ENCODE measurements around the gene PRR23E.

PRR23E gene

GRCh38 chr3:127157171-127157828 is 35.6 kb upstream of the PRR23E start:
- TF ChIP-seq ZNF274 (IDR thresholded peaks at IDR 0.05; ENCODE audit: low read depth, low read length): no peak
- no peak overlapping the region for H3K4me3 ChIP-seq (ENCODE audit: low read length)

- no peak for TF ChIP-seq ZNF274 (IDR thresholded peaks at IDR 0.05; ENCODE audit: low read depth, low read length)
- no peak overlapping the region for H3K4me3 ChIP-seq (ENCODE audit: low read length)
Measured at GRCh38 chr3:127158614-127159229, 34.2 kb upstream of the PRR23E start.

- no peak for TF ChIP-seq ZNF274 (IDR thresholded peaks at IDR 0.05; ENCODE audit: low read depth, low read length)
- no peak overlapping the region for H3K4me3 ChIP-seq (ENCODE audit: low read length)
Measured at GRCh38 chr3:127159543-127159942, 33.4 kb upstream of the PRR23E start.

GRCh38 chr3:127161236-127161635 is 31.7 kb upstream of the PRR23E start:
- TF ChIP-seq ZNF274 (IDR thresholded peaks at IDR 0.05; ENCODE audit: low read depth, low read length): no peak
- no peak overlapping the region for H3K4me3 ChIP-seq (ENCODE audit: low read length)

GRCh38 chr3:127161973-127162579 is 30.9 kb upstream of the PRR23E start:
- TF ChIP-seq ZNF274 (IDR thresholded peaks at IDR 0.05; ENCODE audit: low read depth, low read length): no peak

GRCh38 chr3:127162947-127163645 is 29.8 kb upstream of the PRR23E start:
- no peak overlapping the region for H3K4me3 ChIP-seq (ENCODE audit: low read length)
- TF ChIP-seq ZNF274 (IDR thresholded peaks at IDR 0.05; ENCODE audit: low read depth, low read length): no peak

More at GRCh38 chr3:127161973-127162579, 30.9 kb upstream of the PRR23E start:
- H3K4me3 ChIP-seq (ENCODE audit: low read length): no peak overlapping the region

GRCh38 chr3:127164615-127165014 is 28.3 kb upstream of the PRR23E start:
- no peak overlapping the region for H3K4me3 ChIP-seq (ENCODE audit: low read length)
- TF ChIP-seq ZNF274 (IDR thresholded peaks at IDR 0.05; ENCODE audit: low read depth, low read length): no peak

GRCh38 chr3:127165036-127165435 is 27.9 kb upstream of the PRR23E start:
- no peak overlapping the region for H3K4me3 ChIP-seq (ENCODE audit: low read length)
- TF ChIP-seq ZNF274 (IDR thresholded peaks at IDR 0.05; ENCODE audit: low read depth, low read length): no peak

GRCh38 chr3:127165694-127166485 is 27.0 kb upstream of the PRR23E start:
- no peak overlapping the region for H3K4me3 ChIP-seq (ENCODE audit: low read length)
- TF ChIP-seq ZNF274 (IDR thresholded peaks at IDR 0.05; ENCODE audit: low read depth, low read length): no peak

GRCh38 chr3:127166501-127167065 is 26.3 kb upstream of the PRR23E start:
- H3K4me3 ChIP-seq (ENCODE audit: low read length): no peak overlapping the region
- no peak for TF ChIP-seq ZNF274 (IDR thresholded peaks at IDR 0.05; ENCODE audit: low read depth, low read length)

GRCh38 chr3:127167315-127168043 is 25.5 kb upstream of the PRR23E start:
- no peak overlapping the region for H3K4me3 ChIP-seq (ENCODE audit: low read length)

GRCh38 chr3:127168271-127168670 is 24.7 kb upstream of the PRR23E start:
- no peak for TF ChIP-seq ZNF274 (IDR thresholded peaks at IDR 0.05; ENCODE audit: low read depth, low read length)
- no peak overlapping the region for H3K4me3 ChIP-seq (ENCODE audit: low read length)

More at GRCh38 chr3:127167315-127168043, 25.5 kb upstream of the PRR23E start:
- TF ChIP-seq ZNF274 (IDR thresholded peaks at IDR 0.05; ENCODE audit: low read depth, low read length): no peak

- TF ChIP-seq ZNF274 (IDR thresholded peaks at IDR 0.05; ENCODE audit: low read depth, low read length): no peak
Measured at GRCh38 chr3:127170814-127171213, 22.1 kb upstream of the PRR23E start.

More at GRCh38 chr3:127170814-127171213, 22.1 kb upstream of the PRR23E start:
- H3K4me3 ChIP-seq (ENCODE audit: low read length): no peak overlapping the region
